GM12878 (cell line): ENCODE data around the gene ZWILCH. TPM values are rescaled to one million over a fixed set of nuclear protein-coding genes. Genes with fewer than 3 reads are reported as not detected.

Experiments used
- ATAC-seq: fragments of 200-7000 bp; cut with Tn5 transposase; 3 replicates; pipeline ENCODE4 v1.9.1; 2020; ENCODE audit warnings: mild to moderate bottlenecking, moderate library complexity
- BruUV-seq: library from RNA; stranded (reverse); fragments of 400-500 nt; replicated peaks from 2 replicates; lab custom pipeline; 2021; lab: Mats Ljungman, UMichigan
- CTCF ChIA-PET: fragments of 300-600 bp; sonication (Branson Sonifier 250); formaldehyde crosslinking; extraction: SDS; loops from one replicate; lab custom pipeline; 2021; ENCODE audit warnings: inconsistent platforms; lab: Yijun Ruan, JAX
- POLR2A ChIA-PET: fragments of 350-600 bp; formaldehyde crosslinking; extraction: SDS; loops from one replicate; lab custom pipeline; 2021; ENCODE audit warnings: inconsistent platforms; lab: Charles Lee
- RAD21 ChIA-PET: fragments of 300-600 bp; sonication (Branson Sonifier 250); formaldehyde crosslinking; loops from one replicate; lab custom pipeline; 2023; ENCODE audit warnings: antibody characterized with exemption; ENCODE audit not compliant: unreplicated experiment; lab: Charles Lee
- SMC1A ChIA-PET: fragments of 300-600 bp; sonication (Branson Sonifier 250); formaldehyde crosslinking; loops from one replicate; lab custom pipeline; 2023; ENCODE audit not compliant: unreplicated experiment, uncharacterized antibody; lab: Charles Lee
- DNase-seq: peaks from one replicate; pipeline ENCODE4 v3.0.0-alpha.2; 2011; ENCODE audit warnings: low read depth, low spot score
- FAIRE-seq: peaks from 3 replicates; lab custom pipeline; 2011; peaks lifted over from hg19 to GRCh38; lab: Jason Lieb, UNC
- H2AFZ ChIP-seq: 2 replicates; pipeline ENCODE4 v1.6.0; 2011; ENCODE audit warnings: low read depth, low read length, control low read depth; ENCODE audit not compliant: control insufficient read depth
- H3K27ac ChIP-seq: 2 replicates; pipeline ENCODE4 v1.5.1; 2011; ENCODE audit warnings: control low read depth; ENCODE audit not compliant: control insufficient read depth, insufficient read depth
- H3K27me3 ChIP-seq, 2 experiments: replicated peaks in 1 of 2; 2 replicates each; pipeline versions ENCODE4 v1.6.0 to v1.6.1; 2011; ENCODE audit warnings: low read length in 1 of 2; ENCODE audit not compliant: control insufficient read depth in 2 of 2, insufficient read depth in 2 of 2
- H3K36me3 ChIP-seq, 2 experiments: 2 replicates each; pipeline ENCODE4 v1.5.1; 2011; ENCODE audit warnings: low read length in 1 of 2; ENCODE audit not compliant: control insufficient read depth in 2 of 2, insufficient read depth in 2 of 2
- H3K4me1 ChIP-seq: 2 replicates; pipeline ENCODE4 v1.6.1; 2011; ENCODE audit warnings: mild to moderate bottlenecking, low read length, moderate library complexity, mixed read lengths; ENCODE audit not compliant: control insufficient read depth, insufficient read depth
- H3K4me2 ChIP-seq: 2 replicates; pipeline ENCODE4 v1.6.0; 2011; ENCODE audit warnings: control low read depth; ENCODE audit not compliant: control insufficient read depth, insufficient read depth
- H3K4me3 ChIP-seq: fragments of 200-600 bp; sonication (generic); 2 replicates; pipeline ENCODE4 v1.5.1; 2016
- H3K79me2 ChIP-seq: 2 replicates; pipeline ENCODE4 v1.6.0; 2011; ENCODE audit warnings: low read length; ENCODE audit not compliant: control insufficient read depth, insufficient read depth
- H3K9ac ChIP-seq: 2 replicates; pipeline ENCODE4 v1.8.0; 2011; ENCODE audit warnings: low read length, control low read depth, mixed read lengths; ENCODE audit not compliant: control insufficient read depth, insufficient read depth
- H3K9me3 ChIP-seq: replicated peaks from 3 replicates; pipeline ENCODE4 v1.5.1; 2011; ENCODE audit warnings: mild to moderate bottlenecking, low read length; ENCODE audit not compliant: control insufficient read depth, insufficient read depth
- H4K20me1 ChIP-seq: 2 replicates; pipeline ENCODE4 v1.6.0; 2011; ENCODE audit not compliant: control insufficient read depth, insufficient read depth
- BCLAF1 ChIP-seq: fragments of 450-650 bp; IDR thresholded peaks from 2 replicates; pipeline ENCODE4 v1.6.1; 2017; ENCODE audit warnings: antibody characterized with exemption, mild to moderate bottlenecking, moderate library complexity
- CBFB ChIP-seq: IDR thresholded peaks from 2 replicates; pipeline ENCODE4 v1.6.1; 2016; ENCODE audit warnings: antibody characterized with exemption, low read depth
- IKZF1 ChIP-seq: fragments of 450-650 bp; conservative IDR thresholded peaks from 2 replicates; pipeline ENCODE4 v1.6.1; 2017; ENCODE audit warnings: antibody characterized with exemption, mild to moderate bottlenecking
- MXI1 ChIP-seq: fragments of 150-350 bp; IDR thresholded peaks from 2 replicates; pipeline ENCODE4 v1.6.1; 2011; ENCODE audit warnings: low read depth, mild to moderate bottlenecking, inconsistent platforms, low read length, improper control_type of control experiment
- NFYA ChIP-seq: IDR thresholded peaks from 2 replicates; pipeline ENCODE4 v1.6.1; 2011; ENCODE audit warnings: low read depth, mild to moderate bottlenecking, low read length, improper control_type of control experiment, borderline replicate concordance
- PAX8 ChIP-seq: fragments of 450-650 bp; IDR thresholded peaks from 2 replicates; pipeline ENCODE4 v1.6.1; 2017; ENCODE audit warnings: mild to moderate bottlenecking, moderate library complexity
- POLR2AphosphoS5 ChIP-seq: IDR thresholded peaks from 2 replicates; pipeline ENCODE4 v1.6.1; 2011; ENCODE audit warnings: mild to moderate bottlenecking, low read length, inconsistent platforms
- RAD21 ChIP-seq: IDR thresholded peaks from 2 replicates; pipeline ENCODE4 v1.6.1; 2011; ENCODE audit warnings: mild to moderate bottlenecking, low read depth, low read length, moderate library complexity; ENCODE audit not compliant: insufficient read depth
- WGBS: methylation state at CpG from one replicate; pipeline ENCODE4 v1.1.6; 2016; ENCODE audit warnings: low lambda C conversion rate; ENCODE audit not compliant: insufficient replicate concordance, insufficient coverage; ENCODE audit errors: missing lambda C conversion rate; 5-methylcytosine and 5-hydroxymethylcytosine counted together
- in situ Hi-C: fragments of 300-500 bp; cut with MboI; formaldehyde crosslinking; loops from 9 replicates; pipeline ENCODE4 v1.14.3; 2018; ENCODE audit warnings: mixed read lengths
- intact Hi-C: fragments of 100-400 bp; cut with micrococcal nuclease; formaldehyde crosslinking; loops from one replicate; pipeline ENCODE4 v1.14.2; 2022; ENCODE audit not compliant: unreplicated experiment
- polyA plus RNA-seq, 11 experiments: library from polyadenylated mRNA; depleted of rRNA in 4 of 11; unstranded in 6 of 11; stranded (reverse) in 5 of 11; fragments of >200 nt; fragmentation: Nextera tagmentation in 4 of 11; fragmentation: Illumina TruSeq in 1 of 11; extraction: Ambion mirVana in 4 of 11; extraction: Trizol in 1 of 11; gene quantifications; 1 replicate in 1 of 11; 2 replicates in 10 of 11; pipeline versions ENCODE4 v1.2.1 to v1.2.3, GENCODE V29; 2011 to 2016; ENCODE audit warnings: inconsistent platforms in 2 of 11, missing spikeins in 2 of 11, low read depth in 1 of 11
- total RNA-seq, 4 experiments: library from RNA; depleted of rRNA in 3 of 4; stranded (reverse); fragments of >200 nt in 3 of 4; fragmentation: Illumina TruSeq in 1 of 4; extraction: Trizol in 1 of 4; gene quantifications; 2 replicates each; pipeline versions ENCODE4 v1.2.1 to v1.2.3, GENCODE V29; 2013 to 2021

The ZWILCH gene
- total and polyA plus RNA-seq, 10 of the 15 experiments (the other 5 are each of a cell fraction or from before 2014, with no cell fraction given), result 15.6 to 73.9 (median 32.4) TPM

- TF ChIP-seq POLR2AphosphoS5, result no peak
- TF ChIP-seq IKZF1, result no peak
- TF ChIP-seq NFYA, result no peak
- TF ChIP-seq BCLAF1, result no peak
- TF ChIP-seq MXI1, result no peak
Measured at GRCh38 chr15:66535056-66535455, 29.9 kb downstream of the ZWILCH start (continued).

GRCh38 chr15:66542896-66543295 is 37.8 kb downstream of the ZWILCH start:
- peaks cover 0 to 5% of the 10 kb centered on the region in 2 experiments; a peak in 3 of 4 replicates for H3K36me3 ChIP-seq
- SMC1A ChIA-PET, result interaction anchor here (1.6 kb wide), 1 partner anchor 18 kb away, joined by 4 read pairs; no protein-coding TSS in a partner anchor
- no peak overlapping the region for H3K9ac ChIP-seq
- CTCF ChIA-PET, result interaction anchor here (0.6 to 0.8 kb wide), 3 partner anchors 24 to 335 kb away, joined by 3 read pairs; no protein-coding TSS in a partner anchor
- no TSS peak for BruUV-seq
- no peaks in the 10 kb centered on the region for H3K9me3 ChIP-seq
- DNase-seq (no peak), ATAC-seq (no peak), FAIRE-seq (no peak)
- H3K79me2 ChIP-seq, result no peaks in the 10 kb centered on the region
- RAD21 ChIA-PET, result no interaction called here
- in situ Hi-C loops, result no loop called here
- no peaks in the 10 kb centered on the region for H3K4me1 ChIP-seq
- H2AFZ ChIP-seq, result no peak overlapping the region
- H3K4me3 ChIP-seq, result no peak overlapping the region
- no peak overlapping the region for H3K27ac ChIP-seq
- H3K27me3 ChIP-seq, result no peaks in the 10 kb centered on the region
- TF ChIP-seq RAD21 (no peak), CBFB (no peak), PAX8 (no peak)
- POLR2A ChIA-PET, result no interaction called here
- WGBS, result 98% methylated on average over 4 of the region's 4 CpGs
- no peak overlapping the region for H3K4me2 ChIP-seq
- H4K20me1 ChIP-seq, result no peaks in the 10 kb centered on the region
- intact Hi-C loops, result no loop called here
